ENCODE results near the gene ACOT9. TPM values are rescaled to one million over a fixed set of nuclear protein-coding genes. Genes with fewer than 3 reads are reported as not detected.

The ACOT9 gene
- total and polyA plus RNA-seq, 2 experiments from 2014 or later: 28.5 to 34.3 TPM

DNA sequence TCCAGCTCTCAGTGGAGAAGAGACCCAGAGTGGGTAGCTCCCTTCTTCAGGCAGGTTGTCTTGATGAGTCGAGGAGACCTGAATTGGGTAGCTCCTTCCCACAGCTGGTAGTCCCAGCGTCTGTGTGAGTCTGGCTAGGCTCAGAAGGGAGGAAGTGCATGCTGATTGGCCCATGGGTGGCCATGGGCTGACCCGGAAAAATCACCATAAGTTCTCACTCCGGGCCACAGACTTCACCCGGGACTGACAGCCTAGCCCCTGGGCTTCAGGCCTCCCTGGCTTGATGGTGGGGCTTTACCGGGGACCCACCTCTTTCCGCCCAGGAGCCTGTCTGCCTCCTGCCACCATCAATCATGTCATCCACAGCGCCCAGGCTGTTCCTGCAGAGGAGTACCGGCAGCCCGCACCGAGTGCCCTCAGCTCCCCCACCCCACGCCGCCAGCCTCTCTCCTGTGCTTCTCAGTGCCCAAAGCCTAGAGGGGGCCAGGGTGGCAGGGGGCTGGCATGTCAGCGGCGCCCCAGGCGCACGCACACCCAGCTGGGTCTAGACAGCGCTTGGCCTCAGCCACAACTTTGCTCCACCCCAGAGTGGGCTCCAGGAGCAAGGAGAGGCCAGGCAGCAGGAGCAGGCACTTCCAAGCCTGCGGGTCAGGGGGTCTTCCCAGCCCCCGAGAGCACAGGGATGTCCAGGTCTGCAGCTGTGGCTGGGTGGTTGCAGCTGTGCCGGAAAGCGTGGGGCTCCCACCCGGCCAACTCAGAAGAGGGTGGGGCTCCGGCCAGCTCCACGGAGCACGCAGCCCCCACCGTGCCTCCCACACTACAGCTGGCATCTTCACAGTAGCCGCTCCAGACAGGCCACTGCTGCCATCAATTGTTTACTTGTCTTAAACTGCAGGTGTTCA, 23.8 kb upstream of the ACOT9 start (continued):
- TF ChIP-seq, protein P1, sequence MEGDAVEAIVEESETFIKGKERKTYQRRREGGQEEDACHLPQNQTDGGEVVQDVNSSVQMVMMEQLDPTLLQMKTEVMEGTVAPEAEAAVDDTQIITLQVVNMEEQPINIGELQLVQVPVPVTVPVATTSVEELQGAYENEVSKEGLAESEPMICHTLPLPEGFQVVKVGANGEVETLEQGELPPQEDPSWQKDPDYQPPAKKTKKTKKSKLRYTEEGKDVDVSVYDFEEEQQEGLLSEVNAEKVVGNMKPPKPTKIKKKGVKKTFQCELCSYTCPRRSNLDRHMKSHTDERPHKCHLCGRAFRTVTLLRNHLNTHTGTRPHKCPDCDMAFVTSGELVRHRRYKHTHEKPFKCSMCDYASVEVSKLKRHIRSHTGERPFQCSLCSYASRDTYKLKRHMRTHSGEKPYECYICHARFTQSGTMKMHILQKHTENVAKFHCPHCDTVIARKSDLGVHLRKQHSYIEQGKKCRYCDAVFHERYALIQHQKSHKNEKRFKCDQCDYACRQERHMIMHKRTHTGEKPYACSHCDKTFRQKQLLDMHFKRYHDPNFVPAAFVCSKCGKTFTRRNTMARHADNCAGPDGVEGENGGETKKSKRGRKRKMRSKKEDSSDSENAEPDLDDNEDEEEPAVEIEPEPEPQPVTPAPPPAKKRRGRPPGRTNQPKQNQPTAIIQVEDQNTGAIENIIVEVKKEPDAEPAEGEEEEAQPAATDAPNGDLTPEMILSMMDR (conservative IDR thresholded peaks at IDR 0.05; ENCODE audit: low read depth in 2 of 2): no peak
- TF ChIP-seq, protein P2, sequence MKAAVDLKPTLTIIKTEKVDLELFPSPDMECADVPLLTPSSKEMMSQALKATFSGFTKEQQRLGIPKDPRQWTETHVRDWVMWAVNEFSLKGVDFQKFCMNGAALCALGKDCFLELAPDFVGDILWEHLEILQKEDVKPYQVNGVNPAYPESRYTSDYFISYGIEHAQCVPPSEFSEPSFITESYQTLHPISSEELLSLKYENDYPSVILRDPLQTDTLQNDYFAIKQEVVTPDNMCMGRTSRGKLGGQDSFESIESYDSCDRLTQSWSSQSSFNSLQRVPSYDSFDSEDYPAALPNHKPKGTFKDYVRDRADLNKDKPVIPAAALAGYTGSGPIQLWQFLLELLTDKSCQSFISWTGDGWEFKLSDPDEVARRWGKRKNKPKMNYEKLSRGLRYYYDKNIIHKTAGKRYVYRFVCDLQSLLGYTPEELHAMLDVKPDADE (IDR thresholded peaks at IDR 0.05): no peak
- TF ChIP-seq STAT1 (IDR thresholded peaks at IDR 0.05; ENCODE audit: unreplicated experiment): no peak

DNA sequence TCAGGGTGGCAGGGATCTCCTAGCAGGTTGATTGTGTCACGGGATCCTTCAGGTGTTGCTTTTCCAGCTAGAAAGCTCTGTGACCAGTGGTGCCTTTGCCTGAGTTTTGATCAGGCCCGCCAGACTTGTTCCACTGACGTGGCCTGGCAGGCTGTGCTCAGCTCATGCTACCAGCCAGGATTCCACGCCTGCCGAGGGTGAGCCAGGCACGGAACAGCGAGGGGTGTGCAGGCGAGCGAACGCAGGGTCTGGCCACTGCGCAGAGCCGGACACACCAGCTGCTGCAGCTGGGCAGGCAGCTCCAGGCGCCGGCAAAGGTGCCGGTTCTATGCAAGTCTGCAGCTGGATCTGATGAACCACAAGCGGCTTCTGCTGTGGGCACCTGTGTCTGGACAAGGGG, 22.8 kb upstream of the ACOT9 start:
- no peak overlapping the region for H3K4me2 ChIP-seq

More for the DNA sequence above, 22.8 kb upstream of the ACOT9 start:
- H3K36me3 Mint-ChIP-seq (ENCODE audit: low read depth): no peaks in the 10 kb centered on the region; the same call in 2 of the 3 replicates
- Histone ChIP-seq H3K4me3 (no peak overlapping the region), H4K20me1 (replicated peaks; ENCODE audit: insufficient read depth) (no peaks in the 10 kb centered on the region), H2AFZ (no peak overlapping the region), H3K36me3 (ENCODE audit: insufficient read depth) (no peaks in the 10 kb centered on the region), H3K9me2 (ENCODE audit: insufficient read depth) (no peaks in the 10 kb centered on the region), H3K27me3 (ENCODE audit: insufficient read depth) (no peaks in the 10 kb centered on the region), H3F3A (replicated peaks; ENCODE audit: low read depth) (no peaks in the 10 kb centered on the region), H3K27ac (ENCODE audit: low read depth) (no peak overlapping the region), H3K79me2 (replicated peaks; ENCODE audit: insufficient read depth) (no peaks in the 10 kb centered on the region), H3K4me1 (ENCODE audit: insufficient read depth) (peaks cover 7% of the 10 kb centered on the region; the same call in 1 of the 2 replicates)
- no peak overlapping the region for H3K4me3 Mint-ChIP-seq
- H3K27ac Mint-ChIP-seq: no peak overlapping the region
- H3K4me1 Mint-ChIP-seq: peaks cover 9% of the 10 kb centered on the region
- no peak for DNase-seq (ENCODE audit: low spot score)
- no peak for TF ChIP-seq CREB1 (CRISPR knock-in tag; IDR thresholded peaks at IDR 0.05; ENCODE audit: low read depth)
- TF ChIP-seq STAT1 (IDR thresholded peaks at IDR 0.05; ENCODE audit: unreplicated experiment): no peak
- TF ChIP-seq, protein P3, sequence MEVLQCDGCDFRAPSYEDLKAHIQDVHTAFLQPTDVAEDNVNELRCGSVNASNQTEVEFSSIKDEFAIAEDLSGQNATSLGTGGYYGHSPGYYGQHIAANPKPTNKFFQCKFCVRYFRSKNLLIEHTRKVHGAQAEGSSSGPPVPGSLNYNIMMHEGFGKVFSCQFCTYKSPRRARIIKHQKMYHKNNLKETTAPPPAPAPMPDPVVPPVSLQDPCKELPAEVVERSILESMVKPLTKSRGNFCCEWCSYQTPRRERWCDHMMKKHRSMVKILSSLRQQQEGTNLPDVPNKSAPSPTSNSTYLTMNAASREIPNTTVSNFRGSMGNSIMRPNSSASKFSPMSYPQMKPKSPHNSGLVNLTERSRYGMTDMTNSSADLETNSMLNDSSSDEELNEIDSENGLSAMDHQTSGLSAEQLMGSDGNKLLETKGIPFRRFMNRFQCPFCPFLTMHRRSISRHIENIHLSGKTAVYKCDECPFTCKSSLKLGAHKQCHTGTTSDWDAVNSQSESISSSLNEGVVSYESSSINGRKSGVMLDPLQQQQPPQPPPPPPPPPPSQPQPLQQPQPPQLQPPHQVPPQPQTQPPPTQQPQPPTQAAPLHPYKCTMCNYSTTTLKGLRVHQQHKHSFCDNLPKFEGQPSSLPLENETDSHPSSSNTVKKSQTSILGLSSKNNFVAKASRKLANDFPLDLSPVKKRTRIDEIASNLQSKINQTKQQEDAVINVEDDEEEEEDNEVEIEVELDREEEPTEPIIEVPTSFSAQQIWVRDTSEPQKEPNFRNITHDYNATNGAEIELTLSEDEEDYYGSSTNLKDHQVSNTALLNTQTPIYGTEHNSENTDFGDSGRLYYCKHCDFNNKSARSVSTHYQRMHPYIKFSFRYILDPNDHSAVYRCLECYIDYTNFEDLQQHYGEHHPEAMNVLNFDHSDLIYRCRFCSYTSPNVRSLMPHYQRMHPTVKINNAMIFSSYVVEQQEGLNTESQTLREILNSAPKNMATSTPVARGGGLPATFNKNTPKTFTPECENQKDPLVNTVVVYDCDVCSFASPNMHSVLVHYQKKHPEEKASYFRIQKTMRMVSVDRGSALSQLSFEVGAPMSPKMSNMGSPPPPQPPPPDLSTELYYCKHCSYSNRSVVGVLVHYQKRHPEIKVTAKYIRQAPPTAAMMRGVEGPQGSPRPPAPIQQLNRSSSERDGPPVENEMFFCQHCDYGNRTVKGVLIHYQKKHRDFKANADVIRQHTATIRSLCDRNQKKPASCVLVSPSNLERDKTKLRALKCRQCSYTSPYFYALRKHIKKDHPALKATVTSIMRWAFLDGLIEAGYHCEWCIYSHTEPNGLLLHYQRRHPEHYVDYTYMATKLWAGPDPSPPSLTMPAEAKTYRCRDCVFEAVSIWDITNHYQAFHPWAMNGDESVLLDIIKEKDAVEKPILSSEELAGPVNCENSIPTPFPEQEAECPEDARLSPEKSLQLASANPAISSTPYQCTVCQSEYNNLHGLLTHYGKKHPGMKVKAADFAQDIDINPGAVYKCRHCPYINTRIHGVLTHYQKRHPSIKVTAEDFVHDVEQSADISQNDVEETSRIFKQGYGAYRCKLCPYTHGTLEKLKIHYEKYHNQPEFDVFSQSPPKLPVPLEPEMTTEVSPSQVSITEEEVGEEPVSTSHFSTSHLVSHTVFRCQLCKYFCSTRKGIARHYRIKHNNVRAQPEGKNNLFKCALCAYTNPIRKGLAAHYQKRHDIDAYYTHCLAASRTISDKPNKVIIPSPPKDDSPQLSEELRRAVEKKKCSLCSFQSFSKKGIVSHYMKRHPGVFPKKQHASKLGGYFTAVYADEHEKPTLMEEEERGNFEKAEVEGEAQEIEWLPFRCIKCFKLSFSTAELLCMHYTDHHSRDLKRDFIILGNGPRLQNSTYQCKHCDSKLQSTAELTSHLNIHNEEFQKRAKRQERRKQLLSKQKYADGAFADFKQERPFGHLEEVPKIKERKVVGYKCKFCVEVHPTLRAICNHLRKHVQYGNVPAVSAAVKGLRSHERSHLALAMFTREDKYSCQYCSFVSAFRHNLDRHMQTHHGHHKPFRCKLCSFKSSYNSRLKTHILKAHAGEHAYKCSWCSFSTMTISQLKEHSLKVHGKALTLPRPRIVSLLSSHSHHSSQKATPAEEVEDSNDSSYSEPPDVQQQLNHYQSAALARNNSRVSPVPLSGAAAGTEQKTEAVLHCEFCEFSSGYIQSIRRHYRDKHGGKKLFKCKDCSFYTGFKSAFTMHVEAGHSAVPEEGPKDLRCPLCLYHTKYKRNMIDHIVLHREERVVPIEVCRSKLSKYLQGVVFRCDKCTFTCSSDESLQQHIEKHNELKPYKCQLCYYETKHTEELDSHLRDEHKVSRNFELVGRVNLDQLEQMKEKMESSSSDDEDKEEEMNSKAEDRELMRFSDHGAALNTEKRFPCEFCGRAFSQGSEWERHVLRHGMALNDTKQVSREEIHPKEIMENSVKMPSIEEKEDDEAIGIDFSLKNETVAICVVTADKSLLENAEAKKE (CRISPR knock-in tag; IDR thresholded peaks at IDR 0.05): no peak
- TF ChIP-seq EZH2phosphoT487 (IDR thresholded peaks at IDR 0.05; ENCODE audit: unreplicated experiment): no peak
- no peak for TF ChIP-seq EZH2 (IDR thresholded peaks at IDR 0.05; ENCODE audit: low read depth, unreplicated experiment)
- TF ChIP-seq, protein P1 (conservative IDR thresholded peaks at IDR 0.05; ENCODE audit: low read depth in 2 of 2): no peak
- peaks cover 3% of the 10 kb centered on the region; the same call in 1 of the 3 replicates for H3K9me3 Mint-ChIP-seq
- peaks cover 1% of the 10 kb centered on the region for H3K27me3 Mint-ChIP-seq (ENCODE audit: insufficient read depth, low read depth, poor library complexity)
- ATAC-seq: no peak
